ENCODE measurements around the gene CLCA2.

GRCh38 chr1:86472767-86473166 lies 48.8 kb downstream of the CLCA2 start:
- TF ChIP-seq CTCF (conservative IDR thresholded peaks at IDR 0.05; ENCODE audit: low read length) (no peak), EZH2phosphoT487 (IDR thresholded peaks at IDR 0.05; ENCODE audit: borderline replicate concordance) (no peak)
